ENCODE measurements around the gene LPCAT1.
"Not testable (repeated sequence)": the region's sequence is repeated elsewhere in the genome, so short reads cannot be mapped to it uniquely, and the experiment has no call there.

LPCAT1 gene

DNA sequence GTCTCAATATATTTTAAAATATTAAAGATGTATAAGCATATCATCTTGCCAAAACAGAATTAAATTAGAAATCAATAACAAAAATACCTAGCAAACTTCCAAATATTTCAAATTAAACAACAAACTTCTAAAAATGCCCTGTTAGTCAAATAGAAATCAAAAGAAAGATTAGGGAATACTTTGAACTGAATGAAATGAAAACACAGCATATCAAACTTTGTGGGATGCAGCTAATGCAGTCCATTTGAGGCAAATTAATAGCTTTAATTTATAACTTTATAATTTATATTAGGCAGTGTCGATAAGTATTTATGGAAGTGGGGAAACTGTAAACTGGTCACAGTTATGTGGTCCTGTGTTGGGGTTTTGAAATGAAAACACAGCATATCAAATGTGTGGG, 95.7 kb downstream of the LPCAT1 start:
- no peak for DNase-seq (ENCODE audit: low spot score)

DNA sequence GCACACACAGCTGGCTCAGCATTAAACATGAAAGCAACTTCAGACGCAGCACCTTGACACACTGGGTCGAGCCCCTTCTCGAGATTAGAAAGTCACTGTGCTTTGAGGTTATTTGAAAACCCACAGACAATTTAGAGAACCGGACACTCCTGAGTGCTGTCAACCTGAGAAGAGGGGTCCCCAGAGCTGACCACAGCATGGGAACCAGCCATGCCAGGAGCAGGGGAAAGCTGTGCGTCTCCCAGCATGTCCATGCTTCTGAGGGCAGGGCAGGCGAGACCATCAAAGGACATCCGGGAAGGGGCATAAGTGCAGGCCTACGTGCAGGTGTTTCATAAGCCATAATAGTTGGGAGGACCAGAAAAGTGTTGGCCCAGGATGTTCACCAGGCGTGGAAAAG, 99.0 kb downstream of the LPCAT1 start:
- no peak for DNase-seq (ENCODE audit: low spot score)

GRCh38 chr5:1423901-1424603, 99.7 kb downstream of the LPCAT1 start:
- DNase-seq (ENCODE audit: low spot score): no peak

GRCh38 chr5:1422522-1422921, 101.2 kb downstream of the LPCAT1 start:
- DNase-seq (ENCODE audit: low spot score): not testable (repeated sequence)

DNA sequence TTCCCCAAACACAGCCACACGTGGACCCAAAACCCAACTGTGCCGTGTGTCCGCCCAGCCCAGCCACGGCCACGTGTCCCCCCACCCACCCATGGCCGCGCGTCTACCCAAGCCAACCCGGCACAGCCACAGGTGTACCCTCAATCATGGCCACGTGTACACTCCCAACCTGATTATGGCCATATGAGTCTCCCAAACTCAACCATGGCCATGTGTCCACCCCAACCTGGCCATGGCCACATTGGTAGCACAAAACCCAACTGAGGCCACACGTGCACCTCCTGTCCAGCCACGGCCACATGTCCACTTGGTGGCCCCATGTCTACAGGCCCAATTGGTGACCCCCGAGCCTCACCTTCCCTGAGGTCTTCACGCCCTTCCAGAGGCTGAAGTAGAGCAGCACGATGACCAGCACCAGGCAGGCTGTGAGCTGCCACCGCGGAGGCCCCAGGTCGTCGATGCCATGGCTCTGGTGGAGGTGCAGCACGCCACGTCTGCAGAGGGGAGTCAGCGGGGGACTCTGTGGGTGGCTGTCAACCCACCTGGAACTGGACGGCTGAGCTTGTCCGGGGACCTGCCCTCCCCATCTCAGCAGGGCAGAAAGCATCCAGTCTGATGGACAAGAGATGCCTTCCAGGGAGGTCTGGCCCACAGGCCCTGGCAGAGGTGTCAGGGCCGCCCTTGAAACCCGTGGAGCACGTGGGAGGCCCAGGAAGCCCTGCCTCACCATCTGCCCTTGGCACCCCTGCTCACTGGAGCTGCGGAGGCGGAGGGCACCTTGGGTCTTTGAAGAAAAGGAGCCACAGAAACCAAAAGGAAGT, 102.0 kb downstream of the LPCAT1 start:
- no peak for DNase-seq (ENCODE audit: low spot score)

GRCh38 chr5:1420211-1421195, 103.3 kb downstream of the LPCAT1 start:
- DNase-seq (ENCODE audit: low spot score): no peak

- DNase-seq (ENCODE audit: low spot score): no peak
Observed at GRCh38 chr5:1419476-1420210, 104.1 kb downstream of the LPCAT1 start.

DNA sequence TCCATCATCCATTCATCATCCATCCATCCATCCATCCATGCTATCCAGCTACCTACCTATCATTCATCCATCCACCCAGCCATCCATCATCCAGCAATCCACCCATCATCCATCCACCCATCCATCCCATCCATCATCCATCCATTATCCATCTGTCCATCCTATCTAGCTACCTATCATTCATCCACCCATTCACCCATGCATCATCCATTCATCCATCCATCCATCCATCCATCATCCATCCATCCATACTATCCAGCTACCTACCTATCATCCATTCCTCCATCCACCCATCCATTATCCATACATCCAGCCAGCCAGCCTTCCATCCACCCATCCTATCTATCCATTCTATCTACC, 104.9 kb downstream of the LPCAT1 start:
- no peak for DNase-seq (ENCODE audit: low spot score)

GRCh38 chr5:1418238-1418920, 105.4 kb downstream of the LPCAT1 start:
- DNase-seq (ENCODE audit: low spot score): no peak

DNA sequence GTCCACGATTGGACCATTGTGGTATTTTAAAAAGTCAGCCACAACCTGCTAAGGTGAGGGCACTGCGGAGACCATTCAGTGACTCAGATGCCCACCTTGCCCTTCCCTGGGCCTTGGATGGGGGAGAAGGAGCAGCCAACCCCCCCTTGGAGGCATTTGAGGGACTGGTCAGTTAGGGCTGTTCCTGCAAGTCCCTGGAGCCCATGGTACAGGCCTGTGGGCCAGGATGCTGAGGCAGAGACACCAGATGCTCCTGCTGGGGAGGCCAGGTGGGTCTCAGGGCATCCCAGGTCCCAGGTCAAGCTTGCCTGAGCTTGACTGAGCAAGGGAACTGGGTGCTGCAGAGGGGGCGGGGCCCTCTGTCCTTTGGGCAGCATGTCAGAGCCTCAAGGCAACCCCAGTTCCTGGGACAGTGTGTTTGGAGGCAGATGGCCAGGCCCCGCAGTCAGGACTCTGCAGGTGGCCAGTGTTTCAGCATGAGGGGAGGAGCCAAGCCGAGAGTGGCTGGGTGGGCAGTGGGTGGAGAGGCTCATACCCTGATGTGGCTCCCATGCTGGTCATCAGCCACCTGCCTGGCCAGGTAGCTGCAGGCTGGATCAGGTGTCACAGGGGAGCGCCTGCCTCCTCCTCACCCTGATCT, 106.1 kb downstream of the LPCAT1 start:
- no peak for DNase-seq (ENCODE audit: low spot score)

DNA sequence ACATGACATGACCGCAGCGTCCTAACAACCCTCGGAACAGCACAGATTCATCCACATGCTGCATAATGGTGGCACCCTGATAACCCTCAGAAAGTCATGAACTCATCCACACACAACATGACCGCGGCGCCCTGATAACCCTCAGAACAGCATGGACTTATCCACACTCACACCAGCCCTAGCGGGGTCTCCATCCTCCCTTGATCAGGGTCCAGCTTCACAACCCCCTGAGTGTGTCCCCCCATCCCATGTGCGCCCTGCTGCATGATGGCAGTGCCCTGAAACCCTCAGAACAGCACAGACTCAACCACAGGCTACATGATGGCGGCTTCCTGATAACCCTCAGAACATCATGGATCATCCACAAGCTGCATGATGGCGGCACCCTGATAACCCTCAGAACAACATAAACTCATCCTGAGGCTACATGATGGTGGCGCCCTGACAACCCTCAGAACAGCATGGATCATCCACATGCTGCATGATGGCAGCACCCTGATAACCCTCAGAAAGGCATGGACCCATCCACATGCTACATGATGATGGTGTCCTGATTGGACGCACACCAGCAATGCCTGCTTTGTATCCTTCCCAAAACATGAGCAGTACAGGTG, 106.8 kb downstream of the LPCAT1 start:
- DNase-seq (ENCODE audit: low spot score): no peak

GRCh38 chr5:1415626-1416360, 108.0 kb downstream of the LPCAT1 start:
- DNase-seq (ENCODE audit: low spot score): no peak

DNA sequence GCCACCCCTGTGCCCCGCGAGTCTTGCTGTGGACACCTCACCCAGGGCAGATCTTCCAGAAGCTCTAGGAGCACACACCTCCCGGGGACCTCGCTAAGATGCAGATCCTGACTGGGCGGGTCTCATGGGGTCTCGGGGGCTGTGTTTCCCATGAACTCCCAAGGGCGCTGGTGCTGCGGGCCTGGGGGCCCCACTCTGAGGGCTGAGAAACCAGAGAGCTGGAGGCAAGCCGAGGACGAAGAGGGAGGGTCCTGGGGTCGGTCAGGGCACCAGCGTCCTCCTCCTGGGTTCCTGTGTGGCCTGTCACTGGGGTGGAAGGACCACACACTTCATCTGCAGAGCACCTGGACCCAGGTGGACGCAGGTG, 108.7 kb downstream of the LPCAT1 start:
- DNase-seq (ENCODE audit: low spot score): no peak

DNA sequence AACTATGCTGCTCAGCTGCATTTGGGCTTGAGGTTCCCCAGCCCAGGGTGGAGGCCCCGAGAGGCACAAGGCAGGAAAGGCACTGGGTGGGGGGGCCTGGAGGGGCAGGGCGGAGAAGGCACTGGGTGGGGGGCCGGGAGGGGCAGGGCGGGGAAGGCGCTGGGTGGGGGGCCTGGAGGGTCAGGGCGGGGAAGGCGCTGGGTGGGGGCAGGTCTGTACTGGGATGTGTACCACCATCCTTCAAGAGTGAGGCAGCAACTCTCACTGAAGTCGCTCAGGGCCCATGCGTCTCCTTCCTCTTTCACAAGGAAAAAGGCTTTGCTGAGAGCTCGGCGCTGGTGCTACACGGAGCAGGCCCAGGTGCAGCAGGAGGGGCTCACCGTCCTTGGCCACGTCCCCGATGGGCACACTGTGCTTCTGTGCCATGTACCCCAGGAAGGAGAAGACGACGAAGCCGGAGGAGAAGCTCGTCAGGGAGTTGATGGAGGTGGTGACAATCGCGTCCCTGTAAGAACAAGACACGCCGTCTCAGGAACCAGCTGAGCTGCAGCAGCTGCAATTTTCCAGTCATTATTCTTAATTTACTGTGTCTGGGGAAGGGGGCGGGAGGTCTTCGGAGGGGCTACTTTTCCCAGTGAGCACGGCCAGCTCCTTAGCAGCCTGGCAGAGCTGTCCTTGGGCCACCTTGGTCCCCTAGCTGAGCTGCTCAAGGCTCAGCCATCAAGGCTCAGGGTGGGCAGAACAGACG, 109.3 kb downstream of the LPCAT1 start:
- DNase-seq (ENCODE audit: low spot score): no peak

GRCh38 chr5:1413611-1414241, 110.0 kb downstream of the LPCAT1 start:
- DNase-seq (ENCODE audit: low spot score): no peak

DNA sequence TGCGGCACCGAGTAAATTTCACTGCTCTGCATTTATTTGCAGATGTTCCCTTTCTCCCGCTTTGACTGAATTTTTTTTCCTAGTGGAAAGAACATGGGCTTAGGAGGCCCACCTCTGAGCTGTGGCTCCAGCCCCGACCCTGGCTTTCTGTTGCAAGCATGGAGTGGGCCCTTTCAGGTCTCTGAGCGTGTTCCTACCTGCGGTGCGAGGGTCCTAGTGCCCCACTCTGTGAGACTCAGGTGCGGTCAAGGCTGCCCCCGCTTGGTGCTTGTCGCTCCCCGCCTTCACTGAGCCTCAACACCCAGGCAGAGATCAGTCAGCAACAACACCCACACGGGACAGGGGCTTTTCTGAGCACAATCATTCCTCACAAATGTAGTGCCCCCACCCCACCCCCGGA, 110.5 kb downstream of the LPCAT1 start:
- DNase-seq (ENCODE audit: low spot score): no peak

DNA sequence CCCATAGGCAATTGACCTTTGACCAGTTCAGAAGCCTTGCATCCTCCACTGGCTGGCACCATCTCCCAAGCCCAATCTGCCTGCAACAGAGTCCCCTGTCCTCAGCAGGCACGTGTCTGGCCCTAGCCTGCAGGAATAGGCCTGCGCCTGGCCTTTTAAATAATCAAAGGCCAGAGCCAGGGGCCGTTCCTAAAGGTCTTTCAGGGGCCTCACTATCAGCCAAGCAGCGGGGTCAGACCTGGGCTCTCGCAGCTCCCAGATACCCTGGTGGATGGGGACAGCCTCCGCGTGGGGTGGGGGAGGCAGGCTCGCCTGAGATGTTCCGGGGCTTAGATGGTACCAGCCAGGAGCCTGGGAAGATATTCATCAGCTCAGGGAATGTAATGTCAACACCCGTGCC, 111.1 kb downstream of the LPCAT1 start:
- no peak for DNase-seq (ENCODE audit: low spot score)

- DNase-seq (ENCODE audit: low spot score): no peak
Observed at GRCh38 chr5:1412163-1412562, 111.6 kb downstream of the LPCAT1 start.
